Measurements from ENCODE around the gene TEX52. TPM values are rescaled to one million over a fixed set of nuclear protein-coding genes. Genes with fewer than 3 reads are reported as not detected.

Gene TEX52
- total RNA-seq, 2 donors from 2014 or later = 0.28 to 0.48 TPM

Other genes with a start within 250 kb of the TEX52 start
- 10 to 100 TPM; 64.1 to 75.3 TPM for gene FKBP4, start 62.1 kb downstream of the TEX52 start, total RNA-seq
- gene ITFG2, start 44.4 kb downstream of the TEX52 start, total RNA-seq = 10 to 100 TPM; 19.2 to 20.3 TPM
- gene NRIP2, start 22.0 kb downstream of the TEX52 start, total RNA-seq = not detected
- gene FOXM1, start 20.1 kb upstream of the TEX52 start, total RNA-seq = 100 to 1,000 TPM; 109 to 119 TPM
- gene RHNO1, start 20.2 kb upstream of the TEX52 start, total RNA-seq = 10 to 100 TPM; 55.0 to 68.2 TPM
- 1 to 10 TPM; 6.7 to 7.1 TPM for gene TULP3, start 33.9 kb upstream of the TEX52 start, total RNA-seq
- gene TEAD4, start 102.4 kb upstream of the TEX52 start, total RNA-seq = 1 to 10 TPM; 3.5 to 3.8 TPM
- gene TSPAN9, start 220.3 kb upstream of the TEX52 start, total RNA-seq = 1 to 10 TPM in 1 of 2 donors, under 1 TPM in 1; 0.58 to 1.2 TPM

Data from activated T-cell treated with anti-CD3 and anti-CD28 coated beads, Interleukin-2, amount 50 U/mL, for 72 hours (primary cell).